IMR-90 (cell line): ENCODE data around the gene INPP5D. TPM values are rescaled to one million over a fixed set of nuclear protein-coding genes. Genes with fewer than 3 reads are reported as not detected.

Source experiments
- ATAC-seq: fragments of 200-7000 bp; cut with Tn5 transposase; 2 replicates; pipeline ENCODE4 v1.9.1; 2020; ENCODE audit warnings: low read depth, mild to moderate bottlenecking, moderate library complexity
- BruUV-seq: library from RNA; stranded (reverse); fragments of 400-500 nt; replicated peaks from 2 replicates; lab custom pipeline; 2021; lab: Mats Ljungman, UMichigan
- CTCF ChIA-PET: fragments of 300-600 bp; formaldehyde crosslinking; extraction: SDS; loops from one replicate; lab custom pipeline; 2021; ENCODE audit warnings: antibody characterized with exemption; lab: Yijun Ruan, JAX
- POLR2A ChIA-PET: fragments of 300-600 bp; sonication (Branson Sonifier 250); formaldehyde crosslinking; loops from one replicate; lab custom pipeline; 2022; ENCODE audit warnings: antibody characterized with exemption; ENCODE audit not compliant: unreplicated experiment; lab: Charles Lee
- DNase-seq: peaks from one replicate; pipeline ENCODE4 v3.0.0; 2013
- H2AFZ ChIP-seq: replicated peaks from 2 replicates; pipeline ENCODE3; 2013; ENCODE audit warnings: low read length, mild to moderate bottlenecking; ENCODE audit not compliant: poor library complexity
- H2AK5ac ChIP-seq: 2 replicates; pipeline ENCODE4 v1.6.1; 2013; ENCODE audit warnings: low read depth, low read length, inconsistent platforms
- H2AK9ac ChIP-seq: replicated peaks from 2 replicates; pipeline ENCODE3; 2013; ENCODE audit warnings: mild to moderate bottlenecking, low read depth, low read length, moderate library complexity; ENCODE audit not compliant: poor library complexity
- H2BK120ac ChIP-seq: 2 replicates; pipeline ENCODE4 v1.6.1; 2013; ENCODE audit warnings: low read depth, low read length, inconsistent platforms
- H2BK15ac ChIP-seq: 3 replicates; pipeline ENCODE4 v1.6.1; 2013; ENCODE audit warnings: low read depth, low read length, inconsistent platforms
- H2BK20ac ChIP-seq: 2 replicates; pipeline ENCODE4 v1.6.1; 2013; ENCODE audit warnings: low read depth, mild to moderate bottlenecking, inconsistent platforms, low read length, moderate library complexity
- H2BK5ac ChIP-seq: 2 replicates; pipeline ENCODE4 v1.6.1; 2013; ENCODE audit warnings: mild to moderate bottlenecking, low read depth, low read length, inconsistent platforms; ENCODE audit not compliant: poor library complexity, severe bottlenecking
- H3K14ac ChIP-seq: replicated peaks from 2 replicates; pipeline ENCODE4 v1.6.1; 2013; ENCODE audit warnings: low read depth, low read length, inconsistent platforms
- H3K18ac ChIP-seq: 2 replicates; pipeline ENCODE4 v1.6.1; 2013; ENCODE audit warnings: low read depth, low read length, control low read depth
- H3K23ac ChIP-seq: 2 replicates; pipeline ENCODE4 v1.6.1; 2013; ENCODE audit warnings: low read depth, low read length, inconsistent platforms
- H3K27ac ChIP-seq: 2 replicates; pipeline ENCODE4 v1.5.1; 2013; ENCODE audit warnings: mild to moderate bottlenecking, control low read depth, low read length; ENCODE audit not compliant: insufficient read depth
- H3K27me3 ChIP-seq: 2 replicates; pipeline ENCODE4 v1.6.1; 2013; ENCODE audit warnings: low read length; ENCODE audit not compliant: control insufficient read depth, insufficient read depth
- H3K36me3 ChIP-seq: 2 replicates; pipeline ENCODE4 v1.6.1; 2013; ENCODE audit warnings: low read length, mixed read lengths; ENCODE audit not compliant: control insufficient read depth, insufficient read depth
- H3K4ac ChIP-seq: 2 replicates; pipeline ENCODE4 v1.6.1; 2013; ENCODE audit warnings: low read depth, low read length, inconsistent platforms
- H3K4me1 ChIP-seq: 2 replicates; pipeline ENCODE4 v1.6.1; 2013; ENCODE audit warnings: low read length, mixed read lengths; ENCODE audit not compliant: control insufficient read depth, insufficient read depth
- H3K4me2 ChIP-seq: 2 replicates; pipeline ENCODE4 v1.6.1; 2013; ENCODE audit warnings: low read depth, mild to moderate bottlenecking, control low read depth, low read length, moderate library complexity
- H3K4me3 ChIP-seq: 2 replicates; pipeline ENCODE4 v1.5.1; 2013; ENCODE audit warnings: low read depth, mild to moderate bottlenecking, control low read depth, low read length, moderate library complexity; ENCODE audit not compliant: insufficient read depth
- H3K56ac ChIP-seq: 2 replicates; pipeline ENCODE4 v1.6.1; 2013; ENCODE audit warnings: low read length, inconsistent platforms; ENCODE audit not compliant: insufficient read depth; ENCODE audit errors: extremely low read depth
- H3K79me1 ChIP-seq, 2 experiments: 2 replicates each; pipeline ENCODE4 v1.6.1; 2013; ENCODE audit warnings: low read length in 2 of 2, inconsistent platforms in 1 of 2, low read depth in 1 of 2
- H3K9ac ChIP-seq: 2 replicates; pipeline ENCODE4 v1.6.1; 2013; ENCODE audit warnings: low read depth, low read length, control low read depth
- H3K9me1 ChIP-seq: 2 replicates; pipeline ENCODE4 v1.6.1; 2013; ENCODE audit warnings: low read length, inconsistent platforms; ENCODE audit not compliant: insufficient read depth
- H3K9me3 ChIP-seq: 2 replicates; pipeline ENCODE4 v1.6.1; 2013; ENCODE audit warnings: low read length; ENCODE audit not compliant: control insufficient read depth, insufficient read depth
- H4K20me1 ChIP-seq: 2 replicates; pipeline ENCODE4 v1.6.1; 2013; ENCODE audit warnings: low read length, inconsistent platforms; ENCODE audit not compliant: insufficient read depth
- H4K5ac ChIP-seq: 2 replicates; pipeline ENCODE4 v1.6.1; 2013; ENCODE audit warnings: mild to moderate bottlenecking, low read depth, low read length, control low read depth
- H4K8ac ChIP-seq, 2 experiments: 2 replicates each; pipeline ENCODE4 v1.6.1; 2013; ENCODE audit warnings: low read depth in 2 of 2, low read length in 2 of 2, control low read depth in 1 of 2, inconsistent platforms in 1 of 2
- H4K91ac ChIP-seq: 2 replicates; pipeline ENCODE4 v1.6.1; 2013; ENCODE audit warnings: low read depth, low read length, inconsistent platforms; ENCODE audit not compliant: insufficient read depth
- BHLHE40 ChIP-seq: fragments of 150-350 bp; IDR thresholded peaks from 2 replicates; pipeline ENCODE4 v1.6.1; 2016; ENCODE audit warnings: mild to moderate bottlenecking, low read depth, low read length
- CEBPB ChIP-seq: IDR thresholded peaks from 2 replicates; pipeline ENCODE4 v1.6.1; 2012; ENCODE audit warnings: low read depth, low read length, improper control_type of control experiment
- CHD1 ChIP-seq: IDR thresholded peaks from 2 replicates; pipeline ENCODE4 v1.6.1; 2012; ENCODE audit warnings: low read depth, low read length, improper control_type of control experiment
- CTCF ChIP-seq: conservative IDR thresholded peaks from 2 replicates; pipeline ENCODE4 v1.5.1; 2012; ENCODE audit warnings: mild to moderate bottlenecking, low read depth, low read length, improper control_type of control experiment
- ELK1 ChIP-seq: fragments of 150-350 bp; IDR thresholded peaks from 2 replicates; pipeline ENCODE4 v1.6.1; 2016; ENCODE audit warnings: low read depth, mild to moderate bottlenecking, low read length, moderate library complexity, borderline replicate concordance
- FOS ChIP-seq: fragments of 150-350 bp; IDR thresholded peaks from 2 replicates; pipeline ENCODE4 v1.6.1; 2016; ENCODE audit warnings: low read depth, low read length
- MAFK ChIP-seq: IDR thresholded peaks from 2 replicates; pipeline ENCODE4 v1.6.1; 2012; ENCODE audit warnings: low read depth, low read length, improper control_type of control experiment
- MAZ ChIP-seq: IDR thresholded peaks from 2 replicates; pipeline ENCODE4 v1.6.1; 2012; ENCODE audit warnings: low read depth, mild to moderate bottlenecking, low read length, improper control_type of control experiment, moderate library complexity, borderline replicate concordance
- MXI1 ChIP-seq: IDR thresholded peaks from 2 replicates; pipeline ENCODE4 v1.6.1; 2012; ENCODE audit warnings: low read depth, mild to moderate bottlenecking, low read length, moderate library complexity, borderline replicate concordance
- NFE2L2 ChIP-seq: fragments of 150-350 bp; IDR thresholded peaks from 2 replicates; pipeline ENCODE4 v1.6.1; 2016; ENCODE audit warnings: low read depth, mild to moderate bottlenecking, low read length
- POLR2A ChIP-seq: IDR thresholded peaks from 2 replicates; pipeline ENCODE4 v1.6.1; 2012; ENCODE audit warnings: mild to moderate bottlenecking, low read depth, low read length
- RAD21 ChIP-seq: IDR thresholded peaks from 2 replicates; pipeline ENCODE4 v1.6.1; 2012; ENCODE audit warnings: low read length, improper control_type of control experiment
- RCOR1 ChIP-seq: IDR thresholded peaks from 2 replicates; pipeline ENCODE4 v1.6.1; 2012; ENCODE audit warnings: mild to moderate bottlenecking, low read length, improper control_type of control experiment; ENCODE audit not compliant: insufficient replicate concordance
- RFX5 ChIP-seq: IDR thresholded peaks from 2 replicates; pipeline ENCODE4 v1.8.0; 2012; ENCODE audit warnings: low read depth, mild to moderate bottlenecking, low read length, moderate library complexity
- SMC3 ChIP-seq: fragments of 150-350 bp; IDR thresholded peaks from 2 replicates; pipeline ENCODE4 v1.6.1; 2016; ENCODE audit warnings: low read depth, mild to moderate bottlenecking, antibody characterized with exemption, low read length, moderate library complexity
- WGBS, 2 experiments: methylation state at CpG; one replicate each; pipeline versions ENCODE4 v1.1.5 to v1.1.7; 2013; ENCODE audit warnings: missing lambda C conversion rate in 2 of 2; ENCODE audit not compliant: insufficient read length in 1 of 2; ENCODE audit errors: extremely low coverage in 2 of 2; 5-methylcytosine and 5-hydroxymethylcytosine counted together
- dilution Hi-C: fragments of 300-500 bp; cut with HindIII; formaldehyde crosslinking; loops from one replicate; pipeline ENCODE4 v1.14.3; 2018; ENCODE audit warnings: low sequenced_read_pairs; ENCODE audit not compliant: unreplicated experiment
- in situ Hi-C: fragments of 300-500 bp; cut with MboI; formaldehyde crosslinking; loops from 3 replicates; pipeline ENCODE4 v1.14.3; 2019; ENCODE audit warnings: low sequenced_read_pairs, inconsistent platforms, mixed read lengths
- intact Hi-C: fragments of 100-400 bp; cut with micrococcal nuclease; formaldehyde crosslinking; loops from 2 replicates; pipeline ENCODE4 v1.10.0; 2022
- polyA plus RNA-seq, 3 experiments: library from polyadenylated mRNA; depleted of rRNA; stranded (reverse); fragments of >200 nt; gene quantifications; 2 replicates each; pipeline ENCODE4 v1.2.3, GENCODE V29; 2012; ENCODE audit warnings: low replicate concordance in 1 of 3
- total RNA-seq: library from RNA; depleted of rRNA; stranded (reverse); fragments of >200 nt; gene quantifications from 2 replicates; pipeline ENCODE4 v1.2.3, GENCODE V29; 2012
- TF ChIP-seq, protein P1 (sequence below): fragments of 150-350 bp; IDR thresholded peaks from 2 replicates; pipeline ENCODE4 v1.6.1; 2017; ENCODE audit warnings: mild to moderate bottlenecking, antibody characterized with exemption, low read length, low read depth

Gene INPP5D
- total and polyA plus RNA-seq, 2 of the 4 experiments (the other 2 are of a cell fraction), result 0.18 to 0.29 TPM

DNA sequence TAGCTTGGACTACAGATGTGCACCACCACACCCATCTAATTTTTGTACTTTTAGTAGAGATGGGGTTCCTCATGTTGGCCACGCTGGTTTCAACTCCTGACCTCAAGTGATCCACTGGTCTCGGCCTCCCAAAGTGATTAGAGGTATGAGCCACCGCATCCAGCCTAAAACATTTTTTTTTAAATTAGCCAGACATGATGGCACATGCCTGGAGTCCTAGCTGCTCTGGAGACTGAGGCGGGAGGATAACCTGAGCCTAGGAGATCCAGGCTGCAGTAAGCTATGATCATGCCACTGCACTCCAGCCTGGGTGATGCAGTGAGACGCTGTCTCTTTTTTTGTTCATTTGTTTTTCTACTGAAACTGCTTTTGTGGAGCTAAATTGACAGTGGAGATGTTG is 126.7 kb downstream of the INPP5D start:
- Histone ChIP-seq H3K9me3 (no peaks in the 10 kb centered on the region), H3K23ac (no peak overlapping the region), H2BK15ac (no peak overlapping the region), H4K20me1 (no peaks in the 10 kb centered on the region), H3K56ac (no peak overlapping the region), H2AK9ac (no peak overlapping the region), H3K4me3 (no peak overlapping the region), H3K18ac (no peak overlapping the region), H3K14ac (no peak overlapping the region), H4K5ac (no peak overlapping the region), H3K4ac (no peak overlapping the region), H3K4me2 (no peak overlapping the region), H2BK120ac (no peak overlapping the region), H3K27me3 (peaks cover 18% of the 10 kb centered on the region), H3K4me1 (no peaks in the 10 kb centered on the region), H3K9ac (no peak overlapping the region), H3K27ac (no peak overlapping the region), H3K36me3 (no peaks in the 10 kb centered on the region), H3K9me1 (no peaks in the 10 kb centered on the region), H4K91ac (no peak overlapping the region), H3K79me1 (no peaks in the 10 kb centered on the region), H2AFZ (no peak overlapping the region), H4K8ac (no peak overlapping the region), H2BK5ac (no peak overlapping the region), H2AK5ac (no peak overlapping the region), H2BK20ac (no peak overlapping the region)
- WGBS, 2 experiments, result 100% methylated on average over 1 of the region's 5 CpGs; no CpG with 5 or more reads in 1 of the 2 experiments
- TF ChIP-seq RCOR1 (no peak), MXI1 (no peak), MAZ (no peak), ELK1 (no peak), RAD21 (no peak), BHLHE40 (no peak), RFX5 (no peak), MAFK (no peak), CHD1 (no peak), POLR2A (no peak), FOS (no peak), CEBPB (no peak), NFE2L2 (no peak), SMC3 (no peak), CTCF (no peak)
- TF ChIP-seq, protein P1, sequence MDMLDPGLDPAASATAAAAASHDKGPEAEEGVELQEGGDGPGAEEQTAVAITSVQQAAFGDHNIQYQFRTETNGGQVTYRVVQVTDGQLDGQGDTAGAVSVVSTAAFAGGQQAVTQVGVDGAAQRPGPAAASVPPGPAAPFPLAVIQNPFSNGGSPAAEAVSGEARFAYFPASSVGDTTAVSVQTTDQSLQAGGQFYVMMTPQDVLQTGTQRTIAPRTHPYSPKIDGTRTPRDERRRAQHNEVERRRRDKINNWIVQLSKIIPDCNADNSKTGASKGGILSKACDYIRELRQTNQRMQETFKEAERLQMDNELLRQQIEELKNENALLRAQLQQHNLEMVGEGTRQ, result no peak
- no peak for DNase-seq
- in situ Hi-C loops, result no loop called here
- ChIA-PET POLR2A (no interaction called here), CTCF (no interaction called here)
- intact Hi-C loops, result no loop called here
- dilution Hi-C loops, result no loop called here
- BruUV-seq, result no TSS peak
- ATAC-seq, result no peak
